ENCODE measurements around the gene CDKN2A. TPM values are rescaled to one million over a fixed set of nuclear protein-coding genes. Genes with fewer than 3 reads are reported as not detected.

Gene CDKN2A
- polyA plus RNA-seq, 1 experiment: 29.7 TPM

- ChIA-PET CTCF (interaction anchor here (0.7 to 3.6 kb wide), 8 partner anchors 23 to 274 kb away, joined by 3 to 29 read pairs (median 4); partner anchors contain the start of gene CDKN2B), POLR2A (no interaction called here)
- Histone ChIP-seq H3K4me3 (ENCODE audit: low read depth, low read length) (no peak overlapping the region), H3K27ac (ENCODE audit: low read depth, low read length) (no peak overlapping the region), H3K9me3 (ENCODE audit: control insufficient read depth, insufficient read depth, low read length) (peaks cover 21% of the 10 kb centered on the region), H3K27me3 (ENCODE audit: control insufficient read depth, insufficient read depth, low read length) (peaks cover 64% of the 10 kb centered on the region)
- DNase-seq (ENCODE audit: low read depth, low spot score): no peak
- no peak for TF ChIP-seq CTCF (IDR thresholded peaks at IDR 0.05; ENCODE audit: low read depth, low read length)
These were observed 24.0 kb downstream of the CDKN2A start for GRCh38 chr9:21969951-21970799.

- POLR2A ChIA-PET: interaction anchor here (1.8 kb wide), 1 partner anchor 39 kb away, joined by 6 read pairs; the partner anchor contains the start of gene CDKN2B
- H3K4me3 ChIP-seq (ENCODE audit: low read depth, low read length): no peak overlapping the region
These were observed 24.9 kb downstream of the CDKN2A start for GRCh38 chr9:21969011-21969940.

GRCh38 chr9:21968331-21969010, 25.7 kb downstream of the CDKN2A start:
- Histone ChIP-seq H3K9me3 (ENCODE audit: control insufficient read depth, insufficient read depth, low read length) (peaks cover 24% of the 10 kb centered on the region), H3K27ac (ENCODE audit: low read depth, low read length) (no peak overlapping the region), H3K27me3 (ENCODE audit: control insufficient read depth, insufficient read depth, low read length) (peaks cover 57% of the 10 kb centered on the region), H3K4me3 (ENCODE audit: low read depth, low read length) (0 out of 2 replicates have a peak overlapping the region, but pooled peaks have one; percentile 25)
- no peak for TF ChIP-seq CTCF (IDR thresholded peaks at IDR 0.05; ENCODE audit: low read depth, low read length)
- no peak for DNase-seq (ENCODE audit: low read depth, low spot score)
- ChIA-PET CTCF (interaction anchor here (0.8 to 3.6 kb wide), 6 partner anchors 24 to 339 kb away, joined by 3 to 29 read pairs (median 8); partner anchors contain the start of gene CDKN2B), POLR2A (interaction anchor here (1.8 kb wide), 1 partner anchor 40 kb away, joined by 6 read pairs; the partner anchor contains the start of gene CDKN2B)

More at GRCh38 chr9:21969011-21969940, 24.9 kb downstream of the CDKN2A start:
- DNase-seq (ENCODE audit: low read depth, low spot score): no peak
- CTCF ChIA-PET: interaction anchor here (0.6 to 3.6 kb wide), 9 partner anchors 24 to 577 kb away, joined by 3 to 29 read pairs (median 4); partner anchors contain the start of genes CDKN2A, CDKN2B and CDKN2B-AS1
- Histone ChIP-seq H3K9me3 (ENCODE audit: control insufficient read depth, insufficient read depth, low read length) (peaks cover 24% of the 10 kb centered on the region), H3K27me3 (ENCODE audit: control insufficient read depth, insufficient read depth, low read length) (peaks cover 64% of the 10 kb centered on the region), H3K27ac (ENCODE audit: low read depth, low read length) (no peak overlapping the region)
- TF ChIP-seq CTCF (IDR thresholded peaks at IDR 0.05; ENCODE audit: low read depth, low read length): no peak

- ChIA-PET CTCF (interaction anchor here (0.6 to 3.6 kb wide), 7 partner anchors 25 to 487 kb away, joined by 3 to 29 read pairs (median 6); partner anchors contain the start of gene CDKN2B), POLR2A (interaction anchor here (1.8 kb wide), 1 partner anchor 41 kb away, joined by 6 read pairs; the partner anchor contains the start of gene CDKN2B)
- H3K9me3 ChIP-seq (ENCODE audit: control insufficient read depth, insufficient read depth, low read length): peaks cover 24% of the 10 kb centered on the region
- peaks cover 52% of the 10 kb centered on the region for H3K27me3 ChIP-seq (ENCODE audit: control insufficient read depth, insufficient read depth, low read length)
- no peak overlapping the region for H3K4me3 ChIP-seq (ENCODE audit: low read depth, low read length)
- TF ChIP-seq CTCF (IDR thresholded peaks at IDR 0.05; ENCODE audit: low read depth, low read length): no peak
- no peak overlapping the region for H3K27ac ChIP-seq (ENCODE audit: low read depth, low read length)
- no peak for DNase-seq (ENCODE audit: low read depth, low spot score)
These were observed 26.5 kb downstream of the CDKN2A start for GRCh38 chr9:21967702-21968101.
